ENCODE data around the gene ZNF511.

The ZNF511 gene

DNA sequence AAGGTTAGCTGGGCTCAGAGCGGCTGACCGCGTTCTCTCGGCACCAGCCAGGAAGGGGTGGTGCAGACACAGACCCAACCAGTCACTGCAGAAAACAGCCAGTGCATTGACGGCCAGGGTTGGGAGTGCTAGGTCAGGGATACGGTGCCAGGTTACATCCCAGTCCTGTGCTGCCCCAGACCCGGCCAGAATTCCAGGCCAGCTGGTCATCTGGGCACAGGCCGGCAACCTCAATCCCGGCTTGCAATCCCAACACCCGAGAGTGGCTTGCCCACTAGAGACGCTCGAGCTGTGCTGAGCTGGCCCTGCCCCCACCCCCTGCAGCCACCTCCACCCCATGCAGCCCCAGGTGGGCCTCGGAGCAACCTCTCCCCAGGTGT lies 42.2 kb downstream of the ZNF511 start:
- peaks cover under 1 to 4% of the 10 kb centered on the region in 2 donors for H3K36me3 Mint-ChIP-seq
- H3K9me3 Mint-ChIP-seq = no peaks in the 10 kb centered on the region
- H3K4me3 Mint-ChIP-seq = no peak overlapping the region
- no peak for DNase-seq
- H3K27me3 Mint-ChIP-seq = peaks cover 7 to 18% of the 10 kb centered on the region in 2 donors
- ATAC-seq (replicated peaks) = no peak
- H3K27ac Mint-ChIP-seq = no peak overlapping the region
- peaks cover 11 to 20% of the 10 kb centered on the region in 2 donors for H3K4me1 Mint-ChIP-seq

DNA sequence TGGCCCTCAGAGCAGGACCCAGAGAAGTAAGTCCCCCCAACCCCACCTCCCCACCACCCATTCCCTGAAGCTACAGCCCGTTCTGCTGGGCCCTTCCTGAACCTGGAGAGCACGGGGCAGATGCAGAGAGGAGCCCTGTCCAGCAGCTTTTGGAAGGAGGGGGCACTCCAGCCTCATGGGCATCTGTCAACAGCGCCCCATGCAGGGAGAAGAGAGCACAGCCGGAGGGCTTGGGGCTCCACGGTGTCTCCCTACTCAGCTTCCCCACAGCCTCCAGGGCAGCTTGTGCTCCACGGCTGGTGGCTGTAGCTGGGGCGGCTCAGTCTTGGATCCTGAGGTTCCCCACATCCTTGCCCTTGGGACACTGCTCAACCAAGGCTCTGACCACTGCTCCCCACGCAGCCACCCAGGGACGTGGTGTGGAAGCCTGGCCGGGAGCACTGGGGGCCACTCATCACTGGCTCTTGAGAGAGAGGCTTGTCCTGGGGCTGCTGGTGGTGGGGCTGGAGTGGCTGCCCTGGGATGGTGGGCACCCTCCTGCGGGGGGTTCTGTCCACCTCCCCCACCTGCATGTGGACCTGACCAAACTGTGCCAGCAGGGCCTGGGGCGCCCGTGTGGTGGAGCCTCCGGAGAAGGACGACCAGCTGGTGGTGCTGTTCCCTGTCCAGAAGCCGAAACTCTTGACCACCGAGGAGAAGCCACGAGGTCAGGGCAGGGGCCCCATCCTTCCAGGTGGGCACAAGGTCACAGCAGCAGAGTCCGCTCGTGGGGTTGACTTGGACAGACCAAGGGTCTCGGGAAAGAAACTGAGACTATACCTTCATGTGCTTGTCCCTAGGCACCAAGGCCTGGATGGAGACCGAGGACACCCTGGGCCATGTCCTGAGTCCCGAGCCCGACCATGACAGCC lies 42.9 kb downstream of the ZNF511 start:
- peaks cover 6 to 11% of the 10 kb centered on the region in 2 donors for H3K27me3 Mint-ChIP-seq
- peaks cover 4 to 7% of the 10 kb centered on the region in 2 donors for H3K36me3 Mint-ChIP-seq
- H3K4me3 Mint-ChIP-seq = no peak overlapping the region
- DNase-seq (no peak), ATAC-seq (replicated peaks) (no peak)
- peaks cover 11 to 18% of the 10 kb centered on the region in 2 donors for H3K4me1 Mint-ChIP-seq
- no peak overlapping the region for H3K27ac Mint-ChIP-seq
- no peaks in the 10 kb centered on the region for H3K9me3 Mint-ChIP-seq

DNA sequence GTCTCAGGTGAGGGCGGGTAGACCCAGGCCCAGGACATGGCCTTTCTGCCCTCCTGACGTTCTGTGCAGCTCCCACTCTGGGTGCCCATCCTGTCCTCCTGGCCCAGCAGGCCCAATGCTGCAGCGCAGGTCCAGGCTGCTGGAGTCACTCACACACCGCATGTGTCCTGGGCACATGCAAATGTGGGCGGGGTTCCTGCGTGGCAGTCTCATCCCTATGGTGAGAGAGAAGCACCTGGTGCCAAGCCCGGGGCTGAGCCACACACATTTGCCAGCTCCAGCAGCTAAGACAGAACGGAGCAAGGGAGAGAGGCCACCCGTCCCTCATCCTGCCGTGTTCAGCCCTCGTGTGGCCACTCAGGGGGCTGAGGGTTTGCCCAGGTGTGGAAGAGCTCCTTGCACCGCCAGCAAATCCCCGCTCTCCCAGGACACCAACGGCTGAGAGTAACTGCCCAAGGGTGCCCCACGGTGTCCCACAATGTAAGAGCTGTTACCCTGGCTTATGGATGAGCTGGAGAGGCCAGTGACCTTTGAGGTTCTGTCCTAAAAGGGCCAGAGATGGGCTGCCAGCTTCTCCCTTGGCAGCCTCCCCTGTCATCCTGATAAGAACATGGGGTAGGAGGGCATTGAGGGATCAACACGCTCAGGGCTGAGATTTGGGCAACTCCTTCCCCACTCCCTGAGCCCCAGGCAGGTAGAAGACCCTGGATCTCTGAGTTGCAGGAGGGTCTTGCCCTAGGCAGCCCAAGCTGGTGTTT lies 44.7 kb downstream of the ZNF511 start:
- Mint-ChIP-seq H3K9me3 (no peaks in the 10 kb centered on the region), H3K4me3 (no peak overlapping the region), H3K27ac (no peak overlapping the region), H3K27me3 (peaks cover 6 to 7% of the 10 kb centered on the region in 2 donors), H3K4me1 (peaks cover 11 to 18% of the 10 kb centered on the region in 2 donors), H3K36me3 (peaks cover 4 to 7% of the 10 kb centered on the region in 2 donors)
- ATAC-seq (replicated peaks) (no peak), DNase-seq (no peak)

DNA sequence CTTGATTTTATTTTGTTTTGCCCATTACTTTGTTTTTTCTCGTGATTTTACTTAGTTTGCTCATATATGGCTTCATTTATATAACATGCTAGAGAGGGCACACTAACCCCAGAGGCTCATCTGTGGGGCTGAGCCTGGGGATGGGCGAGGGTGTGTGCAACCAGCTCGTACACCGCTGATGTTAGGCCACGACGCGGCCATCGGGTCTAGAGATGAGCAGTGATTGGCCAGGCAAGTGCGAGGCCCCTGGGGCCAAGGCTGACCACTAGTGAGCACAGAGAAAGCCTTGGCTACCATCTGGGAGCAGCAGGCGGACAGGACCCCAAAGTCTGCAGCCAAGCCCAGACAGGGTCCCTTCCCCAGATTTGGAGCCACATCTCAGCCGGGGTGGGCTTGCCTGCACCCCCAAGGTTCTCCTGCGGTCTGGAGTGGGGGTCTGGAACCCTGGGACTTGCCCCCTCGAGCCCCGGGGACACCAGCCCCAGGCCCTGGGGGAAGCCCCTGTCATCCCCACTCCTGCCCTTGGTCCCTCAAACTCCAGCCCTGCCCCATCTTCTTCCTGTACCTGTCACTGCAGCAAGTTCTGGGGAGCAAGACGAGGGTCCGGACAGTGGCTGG lies 45.4 kb downstream of the ZNF511 start:
- H3K36me3 Mint-ChIP-seq = peaks cover 4 to 7% of the 10 kb centered on the region in 2 donors
- H3K27me3 Mint-ChIP-seq = peaks cover 3 to 4% of the 10 kb centered on the region in 2 donors
- DNase-seq (no peak), ATAC-seq (replicated peaks) (no peak)
- no peaks in the 10 kb centered on the region for H3K9me3 Mint-ChIP-seq
- no peak overlapping the region for H3K4me3 Mint-ChIP-seq
- H3K27ac Mint-ChIP-seq = no peak overlapping the region
- peaks cover 9 to 19% of the 10 kb centered on the region in 2 donors for H3K4me1 Mint-ChIP-seq

DNA sequence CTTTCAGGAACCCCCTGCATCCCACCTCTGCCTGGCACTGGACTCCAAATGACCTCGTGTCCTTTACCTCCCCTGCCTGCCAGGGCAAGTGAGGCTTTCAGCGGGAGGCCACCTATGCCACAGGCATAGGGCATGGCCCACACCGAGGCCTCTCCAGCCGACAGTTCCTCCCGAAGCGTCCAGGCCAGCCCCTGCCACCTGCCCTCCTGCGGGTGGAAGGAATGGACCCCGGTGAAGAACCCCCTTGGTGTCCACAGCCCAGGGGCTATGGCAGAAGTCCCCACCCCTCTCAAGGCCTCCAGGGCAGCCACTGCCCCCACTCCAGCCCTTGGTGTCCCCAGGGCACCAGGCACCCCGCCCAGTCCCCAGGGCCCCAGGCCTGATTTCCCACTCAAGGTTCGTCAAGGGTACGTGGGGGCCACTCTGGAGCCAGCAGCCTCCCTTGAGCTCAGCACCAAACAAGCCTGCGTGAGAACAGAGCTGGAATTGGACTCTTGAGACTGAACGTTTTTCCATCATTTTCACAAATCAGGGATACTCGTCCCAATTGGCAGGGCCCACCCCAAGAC lies 46.0 kb downstream of the ZNF511 start:
- ATAC-seq (replicated peaks) = no peak
- Mint-ChIP-seq H3K36me3 (peaks cover 4 to 7% of the 10 kb centered on the region in 2 donors), H3K27ac (no peak overlapping the region), H3K4me3 (no peak overlapping the region), H3K4me1 (peaks cover 7 to 15% of the 10 kb centered on the region in 2 donors), H3K27me3 (no peaks in the 10 kb centered on the region), H3K9me3 (no peaks in the 10 kb centered on the region)
- no peak for DNase-seq

- Mint-ChIP-seq H3K4me1 (peaks cover 11 to 20% of the 10 kb centered on the region in 2 donors), H3K9me3 (no peaks in the 10 kb centered on the region), H3K36me3 (peaks cover 4 to 7% of the 10 kb centered on the region in 2 donors), H3K27ac (no peak overlapping the region), H3K27me3 (no peaks in the 10 kb centered on the region), H3K4me3 (no peak overlapping the region)
- DNase-seq (no peak), ATAC-seq (replicated peaks) (no peak)
Observed at GRCh38 chr10:133355266-133355665, 46.6 kb downstream of the ZNF511 start.

GRCh38 chr10:133355991-133356390 lies 47.3 kb downstream of the ZNF511 start:
- no peak for ATAC-seq (replicated peaks)
- Mint-ChIP-seq H3K9me3 (no peaks in the 10 kb centered on the region), H3K36me3 (peaks cover 4 to 7% of the 10 kb centered on the region in 2 donors), H3K27ac (peak overlapping the region; percentile 3), H3K4me3 (peak overlapping the region; percentile 77 to 82), H3K27me3 (no peaks in the 10 kb centered on the region), H3K4me1 (peaks cover 14 to 27% of the 10 kb centered on the region in 2 donors)
- DNase-seq = no peak

DNA sequence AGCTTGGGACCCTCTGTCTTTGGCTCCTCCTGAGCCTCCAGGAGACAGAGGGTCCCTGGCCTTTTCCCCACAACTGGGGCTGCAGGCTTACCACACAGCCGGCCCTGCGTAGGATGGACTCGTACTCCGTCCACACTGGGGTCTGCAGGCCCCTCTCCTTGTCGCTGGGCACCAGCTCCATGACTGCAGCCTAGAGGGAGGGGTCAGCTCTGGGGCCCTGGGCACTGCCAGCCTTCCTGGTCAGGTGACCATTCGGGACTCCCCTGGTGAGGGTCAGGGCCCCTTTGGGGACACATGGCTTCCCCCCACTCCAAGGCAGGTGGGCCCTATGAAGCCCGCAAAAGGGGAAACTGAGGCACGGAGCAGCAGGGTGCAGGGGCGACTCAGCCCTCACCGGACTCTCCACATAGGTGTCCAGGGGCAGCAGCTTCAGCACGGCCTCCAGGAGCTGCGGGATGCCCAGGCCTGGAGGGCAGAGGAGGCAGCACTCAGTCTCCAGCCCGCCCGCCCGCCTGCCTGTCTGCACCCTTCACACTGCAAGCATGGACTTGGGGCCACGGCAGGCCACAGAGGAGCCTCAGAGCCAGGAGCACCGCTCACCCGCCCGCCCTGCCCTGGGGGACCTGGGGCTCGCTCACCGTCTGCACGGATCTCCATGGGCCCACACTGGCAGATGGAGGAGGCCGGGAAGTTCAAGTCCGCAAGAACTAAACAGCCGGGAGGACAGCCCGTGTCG lies 48.0 kb downstream of the ZNF511 start:
- no peaks in the 10 kb centered on the region for H3K9me3 Mint-ChIP-seq
- H3K36me3 Mint-ChIP-seq = peaks cover 9 to 12% of the 10 kb centered on the region in 2 donors
- peak overlapping the region; percentile 77 to 84 for H3K4me3 Mint-ChIP-seq
- H3K4me1 Mint-ChIP-seq = peaks cover 21 to 35% of the 10 kb centered on the region in 2 donors
- DNase-seq (no peak), ATAC-seq (replicated peaks) (no peak)
- peak overlapping the region; percentile 65 for H3K27ac Mint-ChIP-seq
- H3K27me3 Mint-ChIP-seq = no peaks in the 10 kb centered on the region

DNA sequence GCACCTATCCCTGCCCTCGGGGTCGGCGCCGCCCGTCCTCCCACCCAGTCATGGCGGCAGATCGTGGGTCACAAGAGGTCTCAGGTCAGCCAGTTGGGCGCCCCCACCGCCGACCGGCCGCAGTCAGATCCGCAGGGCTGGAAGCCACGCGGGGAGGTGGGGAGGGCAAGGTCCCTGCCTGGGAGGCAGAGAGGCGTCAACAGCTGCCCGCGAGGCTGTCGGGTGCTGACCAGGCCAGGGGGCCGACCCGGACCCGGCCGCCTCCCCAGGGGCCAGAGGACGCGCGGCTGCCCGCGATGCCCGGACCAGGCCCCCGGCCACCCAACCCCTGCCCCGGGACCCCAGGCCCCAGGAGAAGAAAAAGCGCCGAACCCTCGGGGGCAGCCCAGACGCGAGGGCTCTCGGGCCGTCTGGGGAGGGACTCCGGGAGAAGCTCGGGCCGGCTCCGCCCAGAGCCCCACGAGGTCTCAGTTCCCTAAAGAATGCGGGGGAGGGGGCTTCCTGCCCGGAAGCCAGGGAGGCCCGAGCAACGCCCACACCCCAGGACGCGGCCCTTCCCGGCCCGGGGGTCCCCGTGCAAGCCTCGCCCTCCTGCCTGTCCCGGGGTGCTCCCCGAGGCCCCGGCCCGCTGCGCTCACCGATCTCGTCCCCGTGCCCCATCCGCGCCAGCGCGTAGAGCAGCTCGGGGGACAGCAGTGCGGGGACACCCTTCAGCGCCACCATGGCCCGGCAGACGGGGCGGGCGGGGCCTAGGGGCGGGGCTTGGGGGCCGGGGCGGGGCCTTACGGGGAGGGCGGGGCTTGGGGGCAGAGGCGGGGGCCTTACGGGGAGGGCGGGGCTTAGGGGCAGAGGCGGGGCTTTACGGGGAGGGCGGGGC lies 48.8 kb downstream of the ZNF511 start, which contains the start of gene FUOM:
Gene FUOM, minus strand, starts transcription at position 735 of the 877 bp plus-strand sequence. Its CDS starts 12 bp downstream, at position 723.
- DNase-seq (peak; percentile 85), ATAC-seq (replicated peaks) (peak; percentile 83 to 87)
- Mint-ChIP-seq H3K4me3 (peak within 1 kb of the TSS; percentile 77 to 84), H3K36me3 (peaks cover 15 to 18% of the 10 kb centered on the region in 2 donors), H3K27me3 (no peaks in the 10 kb centered on the region), H3K27ac (peak within 1 kb of the TSS; percentile 65), H3K4me1 (peaks cover 26 to 41% of the 10 kb centered on the region in 2 donors), H3K9me3 (no peaks in the 10 kb centered on the region)

DNA sequence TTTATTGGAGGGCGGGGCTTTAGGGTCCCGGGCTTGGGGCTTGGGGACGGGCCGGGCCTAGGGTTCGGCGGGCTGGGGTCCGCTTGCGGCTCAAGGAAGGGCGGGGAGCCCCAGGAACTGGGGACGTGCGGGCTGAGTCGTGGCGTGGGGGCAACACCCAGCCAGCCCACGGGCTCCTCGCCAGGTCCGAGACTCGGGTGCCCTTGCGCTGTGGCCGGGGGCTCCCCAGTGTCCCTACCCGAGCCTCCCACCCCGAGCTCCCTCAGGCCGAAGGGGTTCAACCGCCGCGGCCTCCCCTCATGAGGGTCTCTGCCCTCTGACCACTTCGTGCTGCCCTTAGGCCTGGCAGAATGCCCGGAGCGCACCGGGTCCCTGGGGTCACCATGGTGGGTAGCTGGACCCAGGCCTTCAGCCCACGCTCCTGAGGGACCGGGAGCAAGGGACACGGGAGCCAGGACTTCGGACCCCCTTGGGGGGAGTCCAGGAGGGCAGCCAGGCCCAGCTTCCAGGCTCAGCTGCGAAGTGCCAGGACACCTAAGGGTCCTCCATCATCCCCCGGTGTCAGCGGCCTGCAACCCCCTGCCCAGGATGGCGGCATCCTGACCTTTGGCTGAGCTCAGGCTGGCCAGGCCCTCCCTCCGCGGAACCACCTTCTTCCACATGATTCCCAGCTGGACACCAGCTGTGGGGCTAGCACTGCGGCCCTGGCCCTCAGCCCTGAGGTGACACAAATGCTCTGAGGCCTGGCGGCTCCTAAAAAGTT lies 49.6 kb downstream of the ZNF511 start:
- Mint-ChIP-seq H3K27ac (no peak overlapping the region), H3K27me3 (no peaks in the 10 kb centered on the region), H3K4me3 (peak overlapping the region in 1 of 2 donors; percentile 19), H3K4me1 (peaks cover 26 to 41% of the 10 kb centered on the region in 2 donors), H3K9me3 (no peaks in the 10 kb centered on the region), H3K36me3 (peaks cover 19 to 22% of the 10 kb centered on the region in 2 donors)
- ATAC-seq (replicated peaks) (no peak), DNase-seq (no peak)

DNA sequence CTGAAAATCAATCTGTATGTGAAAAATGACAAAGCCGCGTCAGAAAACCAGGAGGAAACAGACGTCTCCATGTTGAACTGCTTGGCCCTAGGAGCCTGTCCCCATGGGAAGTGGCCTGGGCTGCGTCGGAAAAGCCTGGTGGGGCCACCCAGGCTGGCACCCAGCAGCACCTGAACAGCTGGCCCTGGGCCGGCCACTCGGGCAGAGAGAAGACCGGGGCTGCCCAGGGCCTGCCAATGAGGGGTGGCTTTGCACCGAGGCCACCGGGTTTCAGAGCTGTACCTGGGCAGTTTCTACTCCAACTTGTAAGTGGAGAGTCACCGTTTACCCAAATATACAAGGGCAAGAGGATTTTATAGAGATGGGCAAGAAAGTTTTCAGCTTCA lies 50.2 kb downstream of the ZNF511 start:
- no peak for DNase-seq
- ATAC-seq (replicated peaks) = no peak
- no peaks in the 10 kb centered on the region for H3K9me3 Mint-ChIP-seq
- no peaks in the 10 kb centered on the region for H3K27me3 Mint-ChIP-seq
- H3K36me3 Mint-ChIP-seq = peaks cover 19 to 23% of the 10 kb centered on the region in 2 donors
- peaks cover 25 to 41% of the 10 kb centered on the region in 2 donors for H3K4me1 Mint-ChIP-seq
- peak overlapping the region in 1 of 2 donors; percentile 19 for H3K4me3 Mint-ChIP-seq
- no peak overlapping the region for H3K27ac Mint-ChIP-seq

DNA sequence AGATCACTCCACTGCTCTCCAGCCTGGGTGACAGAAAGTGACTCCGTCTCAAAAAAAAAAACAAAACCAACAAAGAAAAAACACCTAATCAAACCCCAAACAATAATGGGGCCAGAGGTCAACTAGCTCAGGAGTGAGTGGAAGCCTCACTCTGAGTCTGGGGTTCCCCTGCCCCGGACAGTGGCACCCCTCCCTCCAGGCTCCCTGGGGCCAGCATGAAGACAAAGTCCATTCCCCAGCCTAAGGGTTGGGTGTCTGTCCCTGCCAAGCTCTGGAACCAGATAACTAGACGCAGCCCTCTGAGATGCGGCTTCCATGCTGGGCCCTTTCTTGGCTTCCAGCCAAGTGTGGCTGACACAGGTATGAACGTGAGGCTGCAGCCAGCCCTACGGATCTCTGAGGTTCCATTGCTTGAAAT lies 50.8 kb downstream of the ZNF511 start:
- Mint-ChIP-seq H3K9me3 (no peaks in the 10 kb centered on the region), H3K27ac (no peak overlapping the region), H3K36me3 (peaks cover 22 to 25% of the 10 kb centered on the region in 2 donors), H3K27me3 (no peaks in the 10 kb centered on the region), H3K4me3 (no peak overlapping the region), H3K4me1 (peaks cover 24 to 41% of the 10 kb centered on the region in 2 donors)
- DNase-seq (no peak), ATAC-seq (replicated peaks) (no peak)
